DMS53 treated with DMSO at 0.1 percent for 48 hours (cell line): ENCODE results near the gene KIAA1549.

ENCODE experiments used
- DNase-seq: peaks from one replicate; lab custom pipeline; 2025; ENCODE audit not compliant: unreplicated experiment; lab: John Stamatoyannopoulos, UW

KIAA1549 gene

GRCh38 chr7:138975343-138976104 lies 5.7 kb downstream of the KIAA1549 start:
- no peak for DNase-seq

DNA sequence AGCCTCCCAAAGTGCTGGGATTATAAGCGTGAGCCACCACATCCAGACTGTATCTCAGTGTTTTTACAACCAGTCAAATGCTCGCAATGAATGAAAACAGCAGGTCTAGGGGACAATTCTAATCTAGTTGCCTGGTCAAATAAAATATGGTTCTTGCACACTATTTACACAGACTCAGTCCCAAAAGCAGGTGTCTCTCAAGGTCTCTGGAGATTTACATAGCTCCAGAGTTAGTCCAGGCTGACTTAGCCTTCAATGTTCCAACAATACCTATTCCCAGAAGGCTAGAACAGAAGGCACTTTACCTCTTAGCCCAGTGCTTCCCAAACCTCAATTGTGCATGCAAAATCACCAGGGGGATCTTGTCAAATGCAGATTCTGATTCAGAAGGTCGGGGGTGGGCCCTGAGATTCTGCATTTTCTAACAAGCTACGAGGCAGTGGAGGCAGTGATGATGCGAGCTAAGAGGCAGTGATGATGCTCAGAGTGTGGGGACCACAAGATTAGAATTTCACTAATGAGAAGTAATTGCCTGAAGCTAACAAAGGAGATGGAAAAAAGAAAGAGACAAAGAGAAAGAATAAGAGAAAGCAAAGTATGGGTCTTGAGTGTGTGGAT lies 6.4 kb downstream of the KIAA1549 start:
- no peak for DNase-seq

- DNase-seq: no peak
Measured at GRCh38 chr7:138974103-138974502, 7.1 kb downstream of the KIAA1549 start.

DNA sequence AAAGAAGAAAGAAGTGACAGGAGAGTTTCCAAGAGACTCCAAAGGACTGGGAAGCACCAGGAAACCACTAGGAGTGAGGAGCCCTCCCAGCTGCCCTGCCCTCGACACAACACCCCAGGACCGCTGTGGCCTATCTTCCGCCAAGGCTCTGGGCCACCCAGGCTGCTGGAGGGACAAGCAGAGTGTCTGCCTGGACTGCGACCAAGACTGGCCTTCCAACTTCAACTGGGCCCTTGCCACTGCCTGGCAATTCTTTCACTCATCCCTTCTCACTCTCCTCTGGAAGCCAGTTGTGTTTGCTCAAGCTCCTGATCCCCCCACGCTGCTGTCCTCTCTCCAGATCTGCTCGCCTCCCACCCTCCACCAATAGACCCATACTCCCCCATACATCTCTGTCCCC lies 10.2 kb downstream of the KIAA1549 start:
- DNase-seq: no peak

DNA sequence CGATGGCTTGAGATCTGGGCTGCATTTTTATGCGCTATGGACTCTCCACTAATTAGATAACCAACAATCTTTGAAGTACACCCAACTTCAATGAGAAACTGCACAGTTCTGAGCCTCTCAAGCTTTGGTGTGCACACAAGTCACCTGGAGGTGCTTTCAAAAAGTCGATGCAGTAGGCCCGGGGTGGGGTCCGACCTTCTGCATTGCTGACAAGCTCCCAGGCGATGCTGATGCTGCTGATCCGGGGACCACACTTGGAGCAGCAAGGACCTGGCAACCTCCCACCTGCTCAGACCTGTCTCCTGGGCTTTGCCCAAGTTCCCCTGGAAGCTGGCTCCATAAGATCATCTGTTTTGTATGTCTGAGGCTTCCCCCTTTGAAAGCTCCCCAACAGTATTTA lies 10.7 kb downstream of the KIAA1549 start:
- DNase-seq: no peak

GRCh38 chr7:138967159-138967558 lies 14.0 kb downstream of the KIAA1549 start:
- DNase-seq: no peak

GRCh38 chr7:138964624-138965436 lies 16.4 kb downstream of the KIAA1549 start:
- no peak for DNase-seq

DNA sequence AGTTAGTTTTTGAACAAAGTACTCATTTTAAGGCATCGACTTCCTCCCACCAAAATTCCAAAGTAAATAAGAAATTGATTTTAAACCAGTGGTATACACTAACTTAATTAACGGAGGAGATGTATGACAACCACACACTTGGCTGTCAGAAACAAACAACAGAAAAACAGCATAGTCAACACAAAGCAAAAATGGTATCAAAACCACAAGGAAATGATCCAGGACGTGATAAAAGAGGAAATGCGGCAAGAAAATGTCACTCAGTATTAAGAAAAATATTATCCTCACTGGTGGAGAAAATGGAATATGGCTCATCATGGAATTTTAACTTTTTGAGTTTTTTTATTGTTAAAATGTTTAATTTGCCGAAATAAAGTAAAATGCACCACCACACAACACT lies 17.5 kb downstream of the KIAA1549 start:
- DNase-seq: no peak

GRCh38 chr7:138962561-138963270 lies 18.5 kb downstream of the KIAA1549 start:
- DNase-seq: no peak

GRCh38 chr7:138961159-138961558 lies 20.0 kb downstream of the KIAA1549 start:
- no peak for DNase-seq

DNA sequence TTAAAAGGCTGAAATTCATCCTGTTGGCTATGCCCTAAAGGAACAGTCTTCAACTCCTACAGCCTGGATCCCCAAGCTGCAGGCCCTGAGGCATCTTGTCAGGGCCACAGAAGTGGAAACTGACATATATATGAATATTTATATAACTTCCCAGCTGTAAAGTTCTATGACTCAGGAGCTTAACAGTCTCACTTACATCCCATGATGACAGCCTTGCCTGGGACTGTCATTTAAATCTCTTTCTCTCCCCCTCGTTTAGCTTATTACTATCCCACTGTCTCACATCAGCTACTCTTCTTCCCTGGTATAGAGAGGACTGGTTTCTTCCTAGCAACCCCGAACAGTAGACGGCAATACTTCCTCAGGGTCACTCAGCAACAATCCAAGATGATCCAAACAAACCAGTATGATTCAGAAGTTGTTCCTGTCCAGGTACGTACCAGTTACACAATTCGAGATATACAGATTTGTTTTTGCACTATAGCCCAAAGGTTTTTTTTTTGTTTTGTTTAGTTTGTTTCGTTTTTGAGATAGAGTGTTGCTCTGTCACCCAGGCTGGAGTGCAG lies 22.7 kb downstream of the KIAA1549 start:
- DNase-seq: no peak

DNA sequence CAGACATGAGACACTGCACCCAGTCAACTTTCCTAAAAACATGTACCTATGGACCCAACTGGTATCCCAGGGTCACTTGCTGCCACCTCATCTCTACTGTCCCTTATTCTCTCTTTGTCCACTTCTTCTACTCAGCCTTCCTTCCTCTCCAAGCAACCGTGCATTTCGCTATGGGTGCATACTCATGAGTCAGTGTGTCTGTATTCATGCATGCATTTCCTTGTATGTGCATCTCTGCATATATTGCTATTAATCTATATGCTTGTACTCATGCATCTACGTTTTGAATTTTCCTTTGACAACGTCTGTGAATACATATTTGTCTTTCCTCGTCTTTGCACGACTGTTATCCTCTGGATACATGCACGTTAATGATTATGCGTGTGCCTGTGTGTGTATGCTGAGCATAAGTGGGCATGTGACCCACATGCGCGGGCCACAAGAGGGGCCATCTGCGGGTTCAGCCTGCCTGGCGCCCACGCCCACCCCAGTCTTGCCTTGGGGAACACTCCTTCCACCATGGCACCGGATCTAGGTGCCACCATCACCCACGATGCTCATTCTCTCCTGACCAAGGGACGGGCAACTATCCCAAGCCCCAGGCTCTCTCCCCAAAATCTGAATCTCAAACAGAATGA lies 23.3 kb downstream of the KIAA1549 start:
- no peak for DNase-seq

DNA sequence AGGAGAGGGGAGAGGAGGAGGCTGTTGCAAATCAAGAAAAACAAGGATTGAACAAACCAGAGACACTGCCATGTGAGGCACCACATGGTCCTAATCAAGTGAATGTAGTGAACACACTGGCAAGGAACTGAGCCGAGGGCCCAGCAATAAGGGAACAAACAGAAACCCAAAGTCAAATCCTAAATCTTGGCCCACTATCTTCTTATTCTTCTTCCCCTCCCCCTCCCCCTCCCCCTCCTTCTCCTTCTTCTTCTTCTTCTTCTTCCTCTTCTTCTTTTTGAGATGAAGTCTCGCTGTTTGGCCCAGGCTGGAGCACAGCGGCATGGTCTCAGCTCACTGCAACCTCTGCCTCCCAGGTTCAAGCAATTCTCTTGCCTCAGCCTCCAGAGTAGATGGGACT lies 24.0 kb downstream of the KIAA1549 start:
- no peak for DNase-seq

GRCh38 chr7:138954545-138955475 lies 26.4 kb downstream of the KIAA1549 start:
- no peak for DNase-seq

DNA sequence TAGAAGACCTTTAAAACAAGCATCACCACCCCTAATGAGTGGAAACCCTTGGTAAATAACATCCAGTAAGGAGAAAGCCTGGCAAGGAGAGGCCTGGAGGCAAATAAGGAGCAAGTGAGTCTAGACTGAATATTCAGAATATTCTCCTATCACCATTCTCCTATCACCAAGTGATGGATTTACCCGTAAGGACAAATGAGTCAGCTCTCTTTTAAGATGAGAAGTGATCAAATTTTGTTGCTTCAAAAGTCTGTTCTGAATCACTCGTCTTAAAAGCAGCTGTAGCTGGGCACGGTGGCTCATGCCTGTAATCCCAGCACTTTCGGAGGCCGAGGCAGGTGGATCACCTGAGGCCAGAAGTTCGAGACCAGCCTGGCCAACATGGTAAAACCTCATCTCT lies 28.4 kb downstream of the KIAA1549 start:
- DNase-seq: no peak

DNA sequence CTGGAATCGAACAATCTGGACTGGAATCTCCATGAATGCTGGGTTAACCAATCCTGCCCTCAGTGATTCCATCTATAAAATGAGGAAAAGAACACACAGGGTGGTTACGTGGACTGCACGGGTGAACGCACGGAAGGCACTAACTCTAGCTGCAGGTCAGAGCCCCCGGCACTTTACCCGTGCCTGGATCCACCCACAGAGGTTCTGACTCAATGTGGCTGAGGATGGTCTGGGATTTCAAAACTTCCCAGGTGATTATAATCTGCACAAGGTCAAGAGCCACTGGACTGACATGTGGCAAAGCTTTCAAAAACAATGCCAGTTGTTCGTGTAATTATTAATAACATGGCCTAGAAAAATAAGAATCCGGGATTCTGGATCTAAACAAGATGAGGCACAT lies 29.2 kb downstream of the KIAA1549 start:
- DNase-seq: no peak

- no peak for DNase-seq
Measured at GRCh38 chr7:138949421-138950088, 31.6 kb downstream of the KIAA1549 start.

DNA sequence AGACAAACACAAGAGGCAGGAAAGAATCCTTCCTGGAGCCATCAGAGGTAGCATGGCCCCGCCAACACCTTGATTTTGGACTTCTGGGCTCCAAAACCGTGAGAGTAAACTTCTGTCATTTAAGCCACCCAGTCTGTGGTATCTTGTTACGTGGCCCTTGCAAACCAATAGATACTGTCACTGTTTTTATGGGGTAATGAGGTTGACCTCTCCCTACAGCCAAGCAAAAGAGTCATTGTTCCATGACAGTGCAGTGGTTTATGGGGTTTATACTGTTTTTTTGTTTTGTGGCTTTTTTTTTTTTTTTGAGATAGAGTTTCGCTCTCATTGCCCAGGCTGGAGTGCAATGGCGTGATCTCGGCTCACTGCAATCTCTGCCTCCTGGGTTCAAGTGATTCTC lies 32.8 kb downstream of the KIAA1549 start:
- no peak for DNase-seq

GRCh38 chr7:138945821-138946220 lies 35.4 kb downstream of the KIAA1549 start:
- DNase-seq: no peak
